Mammary epithelial cell (primary cell): ENCODE measurements around the gene TENM3.

Experiments
- CTCF ChIP-seq, 2 donors: IDR thresholded peaks in 1 of 2; conservative IDR thresholded peaks in 1 of 2; 2 replicates each; pipeline ENCODE4 v1.5.1; 2011 to 2012; ENCODE audit warnings: inconsistent platforms in 2 of 2, low read length in 2 of 2, mild to moderate bottlenecking in 2 of 2, control low read depth in 1 of 2, low read depth in 1 of 2; ENCODE audit not compliant: insufficient read depth in 1 of 2; ENCODE audit errors: extremely low read depth in 1 of 2
- EZH2 ChIP-seq: IDR thresholded peaks from 2 replicates; pipeline ENCODE4 v1.6.1; 2012; ENCODE audit warnings: low read length, inconsistent platforms, borderline replicate concordance

- TF ChIP-seq CTCF (conservative IDR thresholded peaks at IDR 0.05 in 1 of 2, IDR thresholded peaks at IDR 0.05 in 1 of 2; ENCODE audit: extremely low read depth in 1 of 2, insufficient read depth in 1 of 2, low read depth in 1 of 2, low read length in 2 of 2) = no peak
- TF ChIP-seq EZH2 = no peak
Observed at GRCh38 chr4:182252220-182252619, 9.0 kb downstream of the TENM3 start.
